B cell (primary cell): Measurements from ENCODE around the gene MED6. TPM values are rescaled to one million over a fixed set of nuclear protein-coding genes. Genes with fewer than 3 reads are reported as not detected.

ENCODE experiments used
- ATAC-seq: fragments of 200-7000 bp; cut with Tn5 transposase; one replicate; pipeline ENCODE4 v1.10.0; 2021; ENCODE audit warnings: low read depth, mild to moderate bottlenecking, moderate number of reproducible peaks, moderate library complexity
- CTCF ChIA-PET: fragments of 350-600 bp; sonication (Branson Sonifier 250); formaldehyde crosslinking; loops from one replicate; lab custom pipeline; 2021; ENCODE audit warnings: antibody characterized with exemption, inconsistent platforms; lab: Charles Lee
- POLR2A ChIA-PET: fragments of 350-600 bp; sonication (Branson Sonifier 250); formaldehyde crosslinking; loops from one replicate; lab custom pipeline; 2021; ENCODE audit warnings: antibody characterized with exemption; lab: Charles Lee
- DNase-seq: peaks from one replicate; pipeline ENCODE4 v3.0.0; 2013
- H2AFZ ChIP-seq: 2 replicates; pipeline ENCODE4 v1.6.1; 2012; ENCODE audit warnings: mild to moderate bottlenecking, low read depth, low read length; ENCODE audit not compliant: insufficient read depth, poor library complexity, severe bottlenecking
- H3K27ac ChIP-seq, 2 donors: 1 replicate in 1 of 2; 2 replicates in 1 of 2; pipeline ENCODE4 v1.5.1; 2012 to 2013; ENCODE audit warnings: low read length in 2 of 2, mild to moderate bottlenecking in 2 of 2, moderate library complexity in 1 of 2
- H3K27me3 ChIP-seq, 4 experiments: fragments of 200-600 bp in 1 of 4; sonication (generic) in 1 of 4; replicated peaks in 1 of 4; 1 replicate in 2 of 4; 2 replicates in 2 of 4; pipeline versions ENCODE4 v1.6.1 to v1.7.0; 2013 to 2016; ENCODE audit warnings: low read length in 3 of 4, mild to moderate bottlenecking in 2 of 4, mixed read lengths in 1 of 4, moderate library complexity in 1 of 4; ENCODE audit not compliant: insufficient read depth in 4 of 4, control insufficient read depth in 3 of 4; ENCODE audit errors: control extremely low read depth in 1 of 4
- H3K36me3 ChIP-seq, 2 experiments: replicated peaks in 1 of 2; 1 replicate in 1 of 2; 2 replicates in 1 of 2; pipeline versions ENCODE4 v1.6.1 to v1.7.1; 2013; ENCODE audit warnings: low read length in 1 of 2; ENCODE audit not compliant: insufficient read depth in 2 of 2, control insufficient read depth in 1 of 2; ENCODE audit errors: control extremely low read depth in 1 of 2, extremely low read depth in 1 of 2
- H3K4me1 ChIP-seq, 2 donors: fragments of 200-600 bp in 1 of 2; sonication (generic) in 1 of 2; 1 replicate in 1 of 2; 2 replicates in 1 of 2; pipeline versions ENCODE4 v1.5.1 to v1.6.1; 2013 to 2017; ENCODE audit warnings: low read length in 2 of 2; ENCODE audit not compliant: control insufficient read depth in 2 of 2, insufficient read depth in 2 of 2
- H3K4me2 ChIP-seq: replicated peaks from 2 replicates; pipeline ENCODE3; 2012; ENCODE audit warnings: mild to moderate bottlenecking, low read depth, low read length; ENCODE audit not compliant: poor library complexity, severe bottlenecking
- H3K4me3 ChIP-seq, 5 experiments: fragments of 200-600 bp in 1 of 5; sonication (generic) in 1 of 5; 1 replicate in 3 of 5; 2 replicates in 2 of 5; pipeline versions ENCODE4 v1.5.1 to v1.7.0; 2011 to 2016; ENCODE audit warnings: low read length in 4 of 5, mild to moderate bottlenecking in 4 of 5, low read depth in 2 of 5, control low read depth in 1 of 5, moderate library complexity in 1 of 5; ENCODE audit not compliant: insufficient read depth in 1 of 5; ENCODE audit errors: control extremely low read depth in 1 of 5, extremely low read depth in 1 of 5
- H3K79me2 ChIP-seq: fragments of 200-600 bp; sonication (generic); one replicate; pipeline ENCODE4 v1.6.0; 2016; ENCODE audit warnings: low read length; ENCODE audit not compliant: control insufficient read depth, insufficient read depth
- H3K9ac ChIP-seq: fragments of 200-600 bp; sonication (generic); 2 replicates; pipeline ENCODE4 v1.6.1; 2017; ENCODE audit warnings: mild to moderate bottlenecking, low read length, moderate library complexity
- H3K9me3 ChIP-seq, 3 donors: one replicate each; pipeline versions ENCODE4 v1.6.1 to v1.7.1; 2013; ENCODE audit warnings: low read length in 2 of 3; ENCODE audit not compliant: control insufficient read depth in 2 of 3, insufficient read depth in 1 of 3; ENCODE audit errors: control extremely low read depth in 1 of 3
- H4K20me1 ChIP-seq: 2 replicates; pipeline ENCODE4 v1.6.0; 2012; ENCODE audit warnings: mild to moderate bottlenecking, low read length; ENCODE audit not compliant: insufficient read depth, control insufficient read depth, poor library complexity, severe bottlenecking
- H3K27ac Mint-ChIP-seq: one replicate; pipeline ENCODE4 v1.8.0; 2021; ENCODE audit warnings: mixed read lengths
- H3K27me3 Mint-ChIP-seq: one replicate; pipeline ENCODE4 v1.8.0; 2021; ENCODE audit warnings: mixed read lengths
- H3K4me1 Mint-ChIP-seq: one replicate; pipeline ENCODE4 v1.8.0; 2021; ENCODE audit warnings: mixed read lengths
- H3K4me3 Mint-ChIP-seq: one replicate; pipeline ENCODE4 v1.8.0; 2021; ENCODE audit warnings: mixed read lengths
- H3K9me3 Mint-ChIP-seq: one replicate; pipeline ENCODE4 v1.8.0; 2022; ENCODE audit warnings: mixed read lengths; ENCODE audit not compliant: insufficient read depth
- EZH2 ChIP-seq: IDR thresholded peaks from 2 replicates; pipeline ENCODE4 v1.6.1; 2012; ENCODE audit warnings: borderline replicate concordance, low read depth, mild to moderate bottlenecking, moderate library complexity, low read length; ENCODE audit not compliant: insufficient read depth, poor library complexity, severe bottlenecking
- WGBS: methylation state at CpG from one replicate; pipeline ENCODE4 v1.1.5; 2013; ENCODE audit warnings: missing lambda C conversion rate; ENCODE audit not compliant: insufficient coverage; 5-methylcytosine and 5-hydroxymethylcytosine counted together
- intact Hi-C: fragments of 100-400 bp; cut with micrococcal nuclease; formaldehyde crosslinking; loops from one replicate; pipeline ENCODE4 v1.10.0; 2022
- polyA plus RNA-seq: library from polyadenylated mRNA; depleted of rRNA; stranded (reverse); fragments of >200 nt; gene quantifications from 2 replicates; pipeline ENCODE4 v1.2.3, GENCODE V29; 2012
- total RNA-seq, 2 donors: library from RNA; stranded (reverse); fragments of 120-200 nt in 1 of 2; gene quantifications; 1 replicate in 1 of 2; 2 replicates in 1 of 2; pipeline versions ENCODE4 v1.2.3 to v1.2.4, GENCODE V29; 2013 to 2022
- TF ChIP-seq, protein P1 (sequence below): fragments of 200-600 bp; IDR thresholded peaks from one replicate; pipeline ENCODE4 v1.8.0; 2022; ENCODE audit warnings: antibody characterized with exemption, mild to moderate bottlenecking

The MED6 gene
- total and polyA plus RNA-seq, 2 donors (not counting 1 experiment from before 2014, with no cell fraction given) = 30.4 to 71.0 TPM

GRCh38 chr14:70618314-70618713, 17.9 kb upstream of the MED6 start:
- Histone ChIP-seq H4K20me1 (no peaks in the 10 kb centered on the region), H3K79me2 (peaks cover 18% of the 10 kb centered on the region), H2AFZ (no peak overlapping the region), H3K4me2 (no peak overlapping the region), H3K27me3 (no peaks in the 10 kb centered on the region), H3K9me3 (peaks cover 0 to 3% (median 0%) of the 10 kb centered on the region in 3 donors), H3K4me1 (peaks cover 0 to 4% of the 10 kb centered on the region in 2 donors), H3K36me3 (no peaks in the 10 kb centered on the region), H3K27ac (no peak overlapping the region), H3K4me3 (no peak overlapping the region), H3K9ac (no peak overlapping the region)
- no peak overlapping the region for H3K4me3 Mint-ChIP-seq
- no CpG with 5 or more reads among the region's 2 CpGs for WGBS
- H3K27ac Mint-ChIP-seq = no peak overlapping the region
- TF ChIP-seq, protein P1, sequence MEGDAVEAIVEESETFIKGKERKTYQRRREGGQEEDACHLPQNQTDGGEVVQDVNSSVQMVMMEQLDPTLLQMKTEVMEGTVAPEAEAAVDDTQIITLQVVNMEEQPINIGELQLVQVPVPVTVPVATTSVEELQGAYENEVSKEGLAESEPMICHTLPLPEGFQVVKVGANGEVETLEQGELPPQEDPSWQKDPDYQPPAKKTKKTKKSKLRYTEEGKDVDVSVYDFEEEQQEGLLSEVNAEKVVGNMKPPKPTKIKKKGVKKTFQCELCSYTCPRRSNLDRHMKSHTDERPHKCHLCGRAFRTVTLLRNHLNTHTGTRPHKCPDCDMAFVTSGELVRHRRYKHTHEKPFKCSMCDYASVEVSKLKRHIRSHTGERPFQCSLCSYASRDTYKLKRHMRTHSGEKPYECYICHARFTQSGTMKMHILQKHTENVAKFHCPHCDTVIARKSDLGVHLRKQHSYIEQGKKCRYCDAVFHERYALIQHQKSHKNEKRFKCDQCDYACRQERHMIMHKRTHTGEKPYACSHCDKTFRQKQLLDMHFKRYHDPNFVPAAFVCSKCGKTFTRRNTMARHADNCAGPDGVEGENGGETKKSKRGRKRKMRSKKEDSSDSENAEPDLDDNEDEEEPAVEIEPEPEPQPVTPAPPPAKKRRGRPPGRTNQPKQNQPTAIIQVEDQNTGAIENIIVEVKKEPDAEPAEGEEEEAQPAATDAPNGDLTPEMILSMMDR = no peak
- no peak for TF ChIP-seq EZH2
- H3K27me3 Mint-ChIP-seq = no peaks in the 10 kb centered on the region
- no peaks in the 10 kb centered on the region for H3K9me3 Mint-ChIP-seq
- ATAC-seq (no peak), DNase-seq (no peak)
- CTCF ChIA-PET = interaction anchor here (1.6 to 11.1 kb wide), 2 partner anchors 93 to 199 kb away, joined by 4 to 236 read pairs; no protein-coding TSS in a partner anchor
- intact Hi-C loops = no loop called here
- peaks cover 5% of the 10 kb centered on the region for H3K4me1 Mint-ChIP-seq
- POLR2A ChIA-PET = no interaction called here

DNA sequence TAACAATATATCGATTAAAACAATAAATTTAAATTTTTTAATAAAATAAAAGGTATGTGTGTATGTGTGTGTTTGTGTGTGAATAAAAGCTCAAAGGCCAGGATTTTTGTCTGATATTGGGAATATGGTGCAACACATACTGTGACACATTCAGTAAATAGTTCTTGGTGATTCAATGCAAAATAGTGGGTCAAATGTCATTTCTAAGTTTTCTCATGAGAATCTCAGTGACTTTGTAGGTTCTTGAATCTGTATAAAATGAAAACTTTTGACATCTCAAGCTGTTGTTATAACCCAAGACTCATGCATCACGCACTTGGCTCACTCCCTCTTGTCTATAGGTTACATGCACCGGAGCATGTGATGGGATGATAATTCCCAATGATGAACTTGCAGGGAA, 16.2 kb upstream of the MED6 start:
- no peak overlapping the region for H3K4me3 Mint-ChIP-seq
- TF ChIP-seq EZH2 = no peak
- TF ChIP-seq, protein P1 = no peak
- POLR2A ChIA-PET = no interaction called here

More for the DNA sequence above, 16.2 kb upstream of the MED6 start:
- no peaks in the 10 kb centered on the region for H3K27me3 Mint-ChIP-seq
- WGBS = no CpG with 5 or more reads among the region's 3 CpGs
- H3K79me2 ChIP-seq = peaks cover 6% of the 10 kb centered on the region
- no peak overlapping the region for H3K27ac Mint-ChIP-seq
- CTCF ChIA-PET = interaction anchor here (0.8 to 11.1 kb wide), 3 partner anchors 9 to 94 kb away, joined by 3 to 236 read pairs (median 3); no protein-coding TSS in a partner anchor
- intact Hi-C loops = no loop called here
- ATAC-seq (no peak), DNase-seq (no peak)
- no peak overlapping the region for H3K27ac ChIP-seq
- no peaks in the 10 kb centered on the region for H3K27me3 ChIP-seq
- H3K4me1 Mint-ChIP-seq = no peaks in the 10 kb centered on the region
- H3K36me3 ChIP-seq = no peaks in the 10 kb centered on the region
- H3K4me3 ChIP-seq = no peak overlapping the region
- no peaks in the 10 kb centered on the region for H3K4me1 ChIP-seq
- no peak overlapping the region for H3K9ac ChIP-seq
- no peaks in the 10 kb centered on the region for H4K20me1 ChIP-seq
- H3K4me2 ChIP-seq = no peak overlapping the region
- H3K9me3 Mint-ChIP-seq = no peaks in the 10 kb centered on the region
- peaks cover 0 to 2% (median 0%) of the 10 kb centered on the region in 3 donors for H3K9me3 ChIP-seq
- no peak overlapping the region for H2AFZ ChIP-seq
